Mesendoderm (in vitro differentiated cells): Measurements from ENCODE around the gene CDCA5. TPM values are rescaled to one million over a fixed set of nuclear protein-coding genes. Genes with fewer than 3 reads are reported as not detected.

Experiments used
- DNase-seq: peaks from one replicate; pipeline ENCODE4 v3.0.0; 2013
- H2AK5ac ChIP-seq: 2 replicates; pipeline ENCODE4 v1.6.1; 2013; ENCODE audit warnings: low read length, inconsistent platforms
- H2BK120ac ChIP-seq: 2 replicates; pipeline ENCODE4 v1.6.1; 2013; ENCODE audit warnings: low read depth, mild to moderate bottlenecking, low read length, moderate library complexity, mixed read lengths
- H2BK15ac ChIP-seq: replicated peaks from 2 replicates; pipeline ENCODE4 v1.6.1; 2013; ENCODE audit warnings: low read depth, mild to moderate bottlenecking, moderate library complexity
- H2BK5ac ChIP-seq: 2 replicates; pipeline ENCODE4 v1.6.1; 2013; ENCODE audit warnings: low read length, inconsistent platforms
- H3K18ac ChIP-seq: 2 replicates; pipeline ENCODE4 v1.6.1; 2013; ENCODE audit warnings: mild to moderate bottlenecking, low read length, mixed read lengths
- H3K23ac ChIP-seq: one replicate; pipeline ENCODE4 v1.6.1; 2013; ENCODE audit warnings: low read length
- H3K27ac ChIP-seq: 2 replicates; pipeline ENCODE4 v1.5.1; 2013; ENCODE audit warnings: low read depth, mild to moderate bottlenecking, inconsistent platforms, low read length, moderate library complexity
- H3K27me3 ChIP-seq: 2 replicates; pipeline ENCODE4 v1.6.1; 2013; ENCODE audit warnings: low read length, control low read depth, mild to moderate bottlenecking, inconsistent platforms; ENCODE audit not compliant: insufficient read depth, poor library complexity
- H3K36me3 ChIP-seq: 2 replicates; pipeline ENCODE4 v1.6.1; 2013; ENCODE audit warnings: low read length, inconsistent platforms; ENCODE audit not compliant: control insufficient read depth, insufficient read depth
- H3K4ac ChIP-seq: one replicate; pipeline ENCODE4 v1.6.1; 2013; ENCODE audit warnings: low read depth, mild to moderate bottlenecking, low read length, moderate library complexity
- H3K4me1 ChIP-seq: 2 replicates; pipeline ENCODE4 v1.6.1; 2013; ENCODE audit warnings: low read depth, low read length, inconsistent platforms; ENCODE audit not compliant: control insufficient read depth
- H3K4me2 ChIP-seq: 2 replicates; pipeline ENCODE4 v1.6.1; 2013; ENCODE audit warnings: low read length
- H3K4me3 ChIP-seq: 2 replicates; pipeline ENCODE4 v1.5.1; 2013; ENCODE audit warnings: mild to moderate bottlenecking, low read length
- H3K56ac ChIP-seq: one replicate; pipeline ENCODE4 v1.6.1; 2013; ENCODE audit warnings: low read length
- H3K79me1 ChIP-seq: 2 replicates; pipeline ENCODE4 v1.6.1; 2013; ENCODE audit warnings: low read length, inconsistent platforms
- H3K79me2 ChIP-seq: 2 replicates; pipeline ENCODE4 v1.6.1; 2013; ENCODE audit warnings: mild to moderate bottlenecking, low read length; ENCODE audit not compliant: control insufficient read depth, insufficient read depth
- H3K9ac ChIP-seq: 2 replicates; pipeline ENCODE4 v1.6.1; 2013; ENCODE audit warnings: low read length, inconsistent platforms
- H4K5ac ChIP-seq: one replicate; pipeline ENCODE4 v1.6.1; 2013; ENCODE audit warnings: low read length
- H4K8ac ChIP-seq: one replicate; pipeline ENCODE4 v1.6.1; 2013; ENCODE audit warnings: low read depth, mild to moderate bottlenecking, control low read depth, low read length, moderate library complexity
- WGBS: extraction: QIAGEN DNeasy Blood & Tissue Kit; methylation state at CpG from one replicate; pipeline ENCODE4 v1.1.7; 2013; ENCODE audit warnings: low lambda C conversion rate, missing lambda C conversion rate; ENCODE audit not compliant: insufficient coverage; ENCODE audit errors: extremely low coverage; 5-methylcytosine and 5-hydroxymethylcytosine counted together
- polyA plus RNA-seq, 2 experiments: library from polyadenylated mRNA; stranded (reverse); fragments of 200-250 nt; gene quantifications; one replicate each; pipeline ENCODE4 v1.2.3, GENCODE V29; 2013

Gene CDCA5
- polyA plus RNA-seq (2013, experiment 1 of 2) = 61.4 TPM
- polyA plus RNA-seq (2013, experiment 2 of 2) = 60.2 TPM

- Histone ChIP-seq H4K8ac (no peak within 1 kb of the TSS), H3K18ac (peak within 1 kb of the TSS; percentile 29), H3K4me1 (peaks cover 2% of the 10 kb centered on the region), H3K79me1 (peaks cover 23% of the 10 kb centered on the region), H3K27ac (peak within 1 kb of the TSS; percentile 85), H3K36me3 (peaks cover 10% of the 10 kb centered on the region), H3K23ac (peak within 1 kb of the TSS; percentile 74), H3K27me3 (no peaks in the 10 kb centered on the region), H3K4me2 (peak within 1 kb of the TSS; percentile 99), H3K79me2 (peaks cover 23% of the 10 kb centered on the region), H2AK5ac (peak within 1 kb of the TSS; percentile 85), H3K4me3 (peak within 1 kb of the TSS; percentile 100), H2BK5ac (peak within 1 kb of the TSS; percentile 72), H3K4ac (peak within 1 kb of the TSS; percentile 71), H4K5ac (no peak within 1 kb of the TSS), H3K9ac (peak within 1 kb of the TSS; percentile 99), H2BK120ac (no peak within 1 kb of the TSS), H3K56ac (peak within 1 kb of the TSS; percentile 100), H2BK15ac (no peak within 1 kb of the TSS)
- peak; percentile 97 for DNase-seq
- WGBS = no CpG with 5 or more reads among the region's 79 CpGs
Measured at GRCh38 chr11:65083834-65084597, at the start of gene CDCA5, which contains the start of gene ZFPL1. Gene CDCA5, minus strand, starts transcription at chr11:65084040. Its CDS starts 62 bp downstream, at chr11:65083978. Gene ZFPL1, plus strand, starts transcription at chr11:65084222. Its CDS starts 477 bp downstream, at chr11:65084699.

DNA sequence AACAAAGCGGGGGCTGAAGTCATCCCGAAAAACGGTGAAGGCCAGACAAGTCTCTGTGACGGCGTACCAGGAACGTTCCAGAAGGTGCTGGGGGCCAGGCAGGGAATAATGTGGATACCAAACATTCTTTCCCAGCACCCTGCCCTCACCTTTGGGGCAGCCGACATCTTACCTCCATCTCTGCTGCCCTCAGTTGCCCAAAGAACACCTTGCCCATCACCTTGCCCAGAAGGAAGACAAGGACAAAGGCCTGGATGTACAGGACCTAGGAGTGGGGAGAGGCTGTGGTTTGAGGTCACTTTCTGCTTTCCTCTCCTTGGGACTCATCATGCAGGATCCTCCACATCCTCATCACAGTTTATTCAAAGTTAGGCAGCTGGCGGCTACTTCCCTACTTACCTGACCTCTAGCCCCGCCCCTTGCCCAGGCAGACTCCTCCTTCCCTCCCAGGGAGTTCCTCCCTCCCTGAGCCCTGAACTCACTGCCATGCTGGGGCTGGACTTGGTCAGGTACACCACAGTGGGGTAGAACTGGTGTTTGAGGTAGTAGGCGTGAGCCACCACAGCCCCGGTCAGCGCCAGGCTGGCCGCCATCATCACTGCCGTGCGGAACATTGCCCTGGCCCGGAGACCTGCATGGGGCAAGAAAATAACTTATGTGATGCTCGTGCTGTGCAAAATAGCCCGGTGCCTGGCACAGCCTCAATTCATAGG lies 49.3 kb upstream of the CDCA5 start:
- Histone ChIP-seq H3K9ac (peak overlapping the region; percentile 87), H3K4me3 (peak overlapping the region; percentile 83), H3K18ac (no peak overlapping the region), H3K4ac (no peak overlapping the region), H3K4me1 (peaks cover 2% of the 10 kb centered on the region), H3K79me1 (peaks cover 16% of the 10 kb centered on the region), H2BK15ac (no peak overlapping the region), H3K4me2 (peak overlapping the region; percentile 84), H3K27ac (no peak overlapping the region), H3K56ac (peak overlapping the region; percentile 91), H3K36me3 (peaks cover 2% of the 10 kb centered on the region), H4K5ac (no peak overlapping the region), H2BK120ac (no peak overlapping the region), H2BK5ac (no peak overlapping the region), H3K27me3 (no peaks in the 10 kb centered on the region), H2AK5ac (peak overlapping the region; percentile 78), H3K23ac (no peak overlapping the region), H4K8ac (no peak overlapping the region), H3K79me2 (peaks cover 13% of the 10 kb centered on the region)
- WGBS = no CpG with 5 or more reads among the region's 18 CpGs
- DNase-seq = peak; percentile 77

GRCh38 chr11:65132238-65132987 lies 48.6 kb upstream of the CDCA5 start:
- Histone ChIP-seq H4K8ac (no peak overlapping the region), H2BK5ac (no peak overlapping the region), H3K18ac (no peak overlapping the region), H3K27me3 (no peaks in the 10 kb centered on the region), H3K4me2 (no peak overlapping the region), H3K4me3 (no peak overlapping the region), H4K5ac (no peak overlapping the region), H3K36me3 (peaks cover 2% of the 10 kb centered on the region), H3K9ac (no peak overlapping the region), H3K23ac (no peak overlapping the region), H3K4ac (no peak overlapping the region), H3K27ac (no peak overlapping the region), H3K79me1 (peaks cover 16% of the 10 kb centered on the region), H2BK15ac (no peak overlapping the region), H2AK5ac (no peak overlapping the region), H3K56ac (no peak overlapping the region), H3K4me1 (peaks cover 2% of the 10 kb centered on the region), H2BK120ac (no peak overlapping the region), H3K79me2 (peaks cover 13% of the 10 kb centered on the region)
- WGBS = no CpG with 5 or more reads among the region's 10 CpGs
- no peak for DNase-seq

- H3K23ac ChIP-seq = no peak overlapping the region
- H4K5ac ChIP-seq = no peak overlapping the region
- H3K9ac ChIP-seq = no peak overlapping the region
- H3K4me2 ChIP-seq = no peak overlapping the region
- H3K4me3 ChIP-seq = no peak overlapping the region
- DNase-seq = no peak
- no peak overlapping the region for H4K8ac ChIP-seq
- H3K18ac ChIP-seq = no peak overlapping the region
- H3K56ac ChIP-seq = no peak overlapping the region
- WGBS = no CpG with 5 or more reads among the region's 6 CpGs
- no peak overlapping the region for H2BK120ac ChIP-seq
- H3K36me3 ChIP-seq = peaks cover 2% of the 10 kb centered on the region
- H3K27ac ChIP-seq = no peak overlapping the region
- H3K79me2 ChIP-seq = peaks cover 13% of the 10 kb centered on the region
- no peaks in the 10 kb centered on the region for H3K27me3 ChIP-seq
- H2BK5ac ChIP-seq = no peak overlapping the region
- no peak overlapping the region for H2AK5ac ChIP-seq
- H3K79me1 ChIP-seq = peaks cover 16% of the 10 kb centered on the region
- no peak overlapping the region for H2BK15ac ChIP-seq
- H3K4ac ChIP-seq = no peak overlapping the region
- peaks cover 2% of the 10 kb centered on the region for H3K4me1 ChIP-seq
Measured at GRCh38 chr11:65131895-65132237, 48.0 kb upstream of the CDCA5 start.

DNA sequence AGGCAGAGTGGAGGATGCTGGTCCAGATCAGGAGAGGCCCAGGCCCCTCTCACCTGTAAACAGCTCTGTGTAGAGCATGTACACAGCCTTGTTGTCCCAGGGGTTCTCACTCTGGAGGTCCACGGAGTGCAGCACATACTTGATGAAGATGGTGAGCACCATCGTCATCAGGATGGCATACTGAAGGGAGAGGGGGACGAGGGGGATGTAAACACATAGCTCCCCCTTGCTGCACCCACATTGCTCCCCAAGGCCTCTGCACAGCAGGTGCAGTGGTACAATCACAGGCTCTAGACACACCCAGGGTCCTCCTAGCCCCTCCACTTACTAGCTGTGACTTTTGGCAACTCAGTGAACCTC lies 47.6 kb upstream of the CDCA5 start:
- Histone ChIP-seq H3K23ac (no peak overlapping the region), H2BK5ac (no peak overlapping the region), H3K36me3 (peaks cover 3% of the 10 kb centered on the region), H2BK15ac (no peak overlapping the region), H3K4ac (no peak overlapping the region), H3K9ac (no peak overlapping the region), H2AK5ac (no peak overlapping the region), H3K27ac (no peak overlapping the region), H3K27me3 (no peaks in the 10 kb centered on the region), H4K5ac (no peak overlapping the region), H2BK120ac (no peak overlapping the region), H3K79me1 (peaks cover 16% of the 10 kb centered on the region), H4K8ac (no peak overlapping the region), H3K4me2 (no peak overlapping the region), H3K79me2 (peaks cover 13% of the 10 kb centered on the region), H3K4me3 (no peak overlapping the region), H3K4me1 (peaks cover 2% of the 10 kb centered on the region), H3K56ac (no peak overlapping the region), H3K18ac (no peak overlapping the region)
- no CpG with 5 or more reads among the region's 3 CpGs for WGBS
- DNase-seq = no peak
